HepG2 (cell line): ENCODE data around the gene SACS. TPM values are rescaled to one million over a fixed set of nuclear protein-coding genes. Genes with fewer than 3 reads are reported as not detected.
A peak's percentile ranks its signal among the peaks of the same experiment; 100 is the strongest.

Experiments
- ATAC-seq: fragments of 200-7000 bp; cut with Tn5 transposase; 3 replicates; pipeline ENCODE4 v1.9.1; 2020; ENCODE audit warnings: mild to moderate bottlenecking, moderate library complexity
- BruUV-seq: library from RNA; stranded (reverse); fragments of 400-500 nt; replicated peaks from 2 replicates; lab custom pipeline; 2021; lab: Mats Ljungman, UMichigan
- CTCF ChIA-PET: fragments of 300-600 bp; formaldehyde crosslinking; extraction: SDS; loops from one replicate; lab custom pipeline; 2021; ENCODE audit warnings: low total read pairs, inconsistent platforms, low intra/inter-chr PET ratio; lab: Yijun Ruan, JAX
- POLR2A ChIA-PET: fragments of 350-600 bp; sonication (Branson Sonifier 250); formaldehyde crosslinking; loops from one replicate; lab custom pipeline; 2020; ENCODE audit warnings: antibody characterized with exemption, inconsistent platforms; lab: Yijun Ruan, JAX
- DNase-seq: peaks from one replicate; pipeline ENCODE4 v3.0.0-alpha.2; 2015; ENCODE audit warnings: low spot score
- FAIRE-seq: peaks from 3 replicates; lab custom pipeline; 2011; peaks lifted over from hg19 to GRCh38; lab: Jason Lieb, UNC
- H2AFZ ChIP-seq: one replicate; pipeline ENCODE4 v1.6.1; 2011; ENCODE audit warnings: low read length, inconsistent platforms
- H3K27ac ChIP-seq: fragments of 300-600 bp; 3 replicates; pipeline ENCODE4 v1.8.0; 2011; ENCODE audit warnings: mixed run types, mild to moderate bottlenecking, mixed read lengths, low read length, inconsistent platforms; ENCODE audit not compliant: insufficient read depth; ENCODE audit errors: extremely low read length
- H3K27me3 ChIP-seq, 2 experiments: fragments of 200-600 bp in 1 of 2; 2 replicates in 1 of 2; 3 replicates in 1 of 2; pipeline versions ENCODE4 v1.6.0 to v1.8.0; 2011; ENCODE audit warnings: low read length in 2 of 2, mild to moderate bottlenecking in 2 of 2, moderate library complexity in 2 of 2, inconsistent platforms in 1 of 2; ENCODE audit not compliant: insufficient read depth in 2 of 2, control insufficient read depth in 1 of 2
- H3K36me3 ChIP-seq, 2 experiments: fragments of 200-600 bp in 1 of 2; replicated peaks in 1 of 2; 2 replicates in 1 of 2; 3 replicates in 1 of 2; pipeline versions ENCODE4 v1.5.1 to v1.8.0; 2011; ENCODE audit warnings: low read length in 2 of 2, inconsistent platforms in 1 of 2; ENCODE audit not compliant: insufficient read depth in 2 of 2, control insufficient read depth in 1 of 2
- H3K4me1 ChIP-seq: 2 replicates; pipeline ENCODE4 v1.5.1; 2012; ENCODE audit warnings: low read length, inconsistent platforms; ENCODE audit not compliant: insufficient read depth
- H3K4me2 ChIP-seq: 2 replicates; pipeline ENCODE4 v1.6.0; 2011; ENCODE audit warnings: low read depth, low read length, inconsistent platforms
- H3K4me3 ChIP-seq, 3 experiments: fragments of 200-600 bp in 1 of 3; sonication (generic), shearing (Covaris generic) in 1 of 3; replicated peaks in 1 of 3; 2 replicates each; pipeline ENCODE4 v1.5.1; 2011 to 2016; ENCODE audit warnings: low read length in 3 of 3, inconsistent platforms in 2 of 3, low read depth in 2 of 3, mild to moderate bottlenecking in 2 of 3, control low read depth in 1 of 3, mixed read lengths in 1 of 3; ENCODE audit not compliant: insufficient read depth in 1 of 3
- H3K79me2 ChIP-seq: one replicate; pipeline ENCODE4 v1.6.1; 2011; ENCODE audit warnings: low read length, inconsistent platforms; ENCODE audit not compliant: insufficient read depth
- H3K9ac ChIP-seq: 2 replicates; pipeline ENCODE4 v1.6.0; 2011; ENCODE audit warnings: mild to moderate bottlenecking, low read depth, low read length, inconsistent platforms; ENCODE audit not compliant: insufficient read depth
- H3K9me3 ChIP-seq: 2 replicates; pipeline ENCODE4 v1.5.1; 2012; ENCODE audit warnings: mild to moderate bottlenecking, low read length
- H4K20me1 ChIP-seq: 2 replicates; pipeline ENCODE4 v1.6.0; 2011; ENCODE audit warnings: inconsistent platforms, mild to moderate bottlenecking, low read length, moderate library complexity; ENCODE audit not compliant: insufficient read depth
- ISL2 ChIP-seq: sonication (generic); formaldehyde crosslinking; IDR thresholded peaks from 2 replicates; pipeline ENCODE4 v1.5.0; 2020; ENCODE audit warnings: missing genetic modification reagents
- MAFF ChIP-seq: IDR thresholded peaks from 2 replicates; pipeline ENCODE4 v1.6.1; 2011; ENCODE audit warnings: low read depth, low read length, improper control_type of control experiment
- MAFK ChIP-seq, 2 experiments: IDR thresholded peaks in 1 of 2; conservative IDR thresholded peaks in 1 of 2; 2 replicates each; pipeline ENCODE4 v1.6.1; 2011; ENCODE audit warnings: improper control_type of control experiment in 2 of 2, low read length in 2 of 2
- SMARCC2 ChIP-seq: fragments of 450-650 bp; IDR thresholded peaks from 2 replicates; pipeline ENCODE4 v1.6.1; 2017; ENCODE audit warnings: antibody characterized with exemption, mild to moderate bottlenecking
- ZFP1 ChIP-seq: IDR thresholded peaks from 2 replicates; pipeline ENCODE4 v1.6.1; 2016
- WGBS: methylation state at CpG from one replicate; pipeline ENCODE4 v1.1.6; 2017; ENCODE audit warnings: low lambda C conversion rate; 5-methylcytosine and 5-hydroxymethylcytosine counted together
- in situ Hi-C: cut with HindIII; loops from 2 replicates; pipeline ENCODE4 v1.10.0; 2017; ENCODE audit warnings: low pct_unique_long_range_greater_than_20kb; ENCODE audit not compliant: extremely low pct_ligation_motif_present
- intact Hi-C: fragments of 100-400 bp; cut with micrococcal nuclease; formaldehyde crosslinking; loops from one replicate; pipeline ENCODE4 v1.10.0; 2022; ENCODE audit not compliant: unreplicated experiment
- polyA plus RNA-seq, 8 experiments: library from polyadenylated mRNA; depleted of rRNA in 3 of 8; stranded (reverse) in 7 of 8; unstranded in 1 of 8; fragments of >200 nt; fragmentation: Illumina TruSeq in 4 of 8; extraction: Trizol in 4 of 8; gene quantifications; 2 replicates each; pipeline versions ENCODE4 v1.2.1 to v1.2.3, GENCODE V29; 2011 to 2016; ENCODE audit warnings: low read depth in 4 of 8, missing spikeins in 1 of 8, mixed read lengths in 1 of 8; ENCODE audit not compliant: insufficient read depth in 1 of 8
- total RNA-seq, 5 experiments: library from RNA; depleted of rRNA; stranded (reverse); fragments of >200 nt; fragmentation: Illumina TruSeq; extraction: Trizol; gene quantifications; 2 replicates each; pipeline ENCODE4 v1.2.3, GENCODE V29; 2016; ENCODE audit warnings: low read depth in 1 of 5
- TF ChIP-seq, protein P1 (sequence below): sonication (generic); formaldehyde crosslinking; IDR thresholded peaks from 2 replicates; pipeline ENCODE4 v1.8.1; 2023; ENCODE audit warnings: mild to moderate bottlenecking, inconsistent platforms, moderate library complexity, missing genetic modification reagents, borderline replicate concordance

SACS gene
- total and polyA plus RNA-seq, 2 of the 13 experiments (the other 11 are each of a cell fraction or from before 2014, with no cell fraction given), result 4.0 to 15.7 TPM

DNA sequence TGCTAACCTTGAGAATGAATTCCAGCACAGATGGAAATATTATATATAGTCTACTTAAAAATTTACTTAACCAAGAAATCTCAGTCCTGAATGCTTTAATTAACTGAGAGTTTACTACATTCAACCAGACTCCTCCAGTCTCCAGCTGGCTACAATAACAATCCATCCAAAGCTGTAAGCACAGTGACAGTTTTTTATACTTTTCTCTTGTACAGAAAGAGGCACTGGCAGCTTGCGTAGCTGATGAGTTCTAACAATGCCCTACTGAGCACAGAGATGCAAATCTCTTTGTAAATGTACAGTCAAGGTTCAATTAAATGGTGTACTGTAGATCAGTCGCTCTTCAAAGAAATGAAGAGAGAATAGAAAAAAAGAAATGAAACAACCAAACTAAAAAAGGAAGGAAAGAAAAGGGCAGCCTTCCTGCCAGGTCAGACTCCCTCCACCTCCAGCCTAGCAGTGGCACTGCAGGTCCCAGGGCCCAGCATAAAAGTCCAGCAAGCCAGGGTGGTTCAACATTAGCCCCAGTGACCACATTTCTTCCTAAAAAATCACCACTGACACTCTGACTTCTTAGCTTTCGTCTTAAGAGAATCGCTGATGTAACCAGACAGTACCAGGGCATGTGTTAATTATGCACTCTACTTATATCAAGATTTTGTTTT, 88.4 kb downstream of the SACS start (continued):
- TF ChIP-seq, protein P1, sequence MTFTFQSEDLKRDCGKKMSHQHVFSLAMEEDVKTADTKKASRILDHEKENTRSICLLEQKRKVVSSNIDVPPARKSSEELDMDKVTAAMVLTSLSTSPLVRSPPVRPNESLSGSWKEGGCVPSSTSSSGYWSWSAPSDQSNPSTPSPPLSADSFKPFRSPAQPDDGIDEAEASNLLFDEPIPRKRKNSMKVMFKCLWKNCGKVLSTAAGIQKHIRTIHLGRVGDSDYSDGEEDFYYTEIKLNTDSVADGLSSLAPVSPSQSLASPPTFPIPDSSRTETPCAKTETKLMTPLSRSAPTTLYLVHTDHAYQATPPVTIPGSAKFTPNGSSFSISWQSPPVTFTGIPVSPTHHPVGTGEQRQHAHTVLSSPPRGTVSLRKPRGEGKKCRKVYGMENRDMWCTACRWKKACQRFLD (CRISPR knock-in tag), result no peak
- TF ChIP-seq ZFP1 (CRISPR knock-in tag) (no peak), SMARCC2 (no peak)

DNA sequence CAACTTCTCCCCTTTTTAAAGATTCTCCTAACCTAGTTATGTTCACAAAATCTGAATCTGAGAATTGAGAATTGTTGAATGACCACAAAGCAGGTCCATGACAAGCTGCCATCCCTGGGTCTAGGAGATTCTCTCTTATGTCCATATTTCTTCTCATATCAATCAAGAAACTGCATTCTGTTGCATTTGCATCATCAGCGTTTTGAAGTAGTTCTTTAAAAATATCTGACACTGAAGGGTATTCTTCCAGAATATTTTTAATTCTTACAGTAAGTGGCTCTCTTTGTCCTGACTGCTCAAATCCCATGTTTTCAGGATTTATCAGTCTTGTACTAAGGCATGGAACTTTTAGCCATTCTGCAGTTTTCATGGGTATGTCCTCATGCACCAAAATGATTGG, 94.3 kb downstream of the SACS start:
- Histone ChIP-seq H3K4me3 (no peak overlapping the region), H3K27me3 (no peaks in the 10 kb centered on the region), H3K27ac (no peak overlapping the region), H3K79me2 (no peaks in the 10 kb centered on the region), H3K36me3 (peaks cover 2 to 14% of the 10 kb centered on the region in 2 experiments; a peak in 1 of 5 replicates), H3K4me2 (no peak overlapping the region), H4K20me1 (no peaks in the 10 kb centered on the region), H3K4me1 (peaks cover 11% of the 10 kb centered on the region), H3K9me3 (peaks cover 12% of the 10 kb centered on the region; the same call in 1 of the 2 replicates), H2AFZ (no peak overlapping the region), H3K9ac (no peak overlapping the region)
- TF ChIP-seq ISL2 (CRISPR knock-in tag) (no peak), MAFK (conservative IDR thresholded peaks at IDR 0.05 in 1 of 2, IDR thresholded peaks at IDR 0.05 in 1 of 2; ENCODE audit: low read length in 2 of 2) (peak in 1 of 2 experiments; percentile 67; a peak in 3 of 4 replicates), MAFF (0 out of 2 replicates have a peak, but pooled peaks have one; percentile 32)
- POLR2A ChIA-PET, result no interaction called here
- no peak for FAIRE-seq
- intact Hi-C loops (no loop called here), in situ Hi-C loops (no loop called here)
- ATAC-seq, result no peak
- CTCF ChIA-PET, result no interaction called here
- no peak for DNase-seq
- no TSS peak for BruUV-seq
- 97% methylated on average over 1 of the region's 1 CpG for WGBS
